Non-pigmented ciliary epithelial cell (primary cell): ENCODE results near the gene ENO4.

Experiments used
- DNase-seq: peaks from one replicate; pipeline ENCODE4 v3.0.0-alpha.2; 2010; ENCODE audit warnings: low read depth

The ENO4 gene

DNA sequence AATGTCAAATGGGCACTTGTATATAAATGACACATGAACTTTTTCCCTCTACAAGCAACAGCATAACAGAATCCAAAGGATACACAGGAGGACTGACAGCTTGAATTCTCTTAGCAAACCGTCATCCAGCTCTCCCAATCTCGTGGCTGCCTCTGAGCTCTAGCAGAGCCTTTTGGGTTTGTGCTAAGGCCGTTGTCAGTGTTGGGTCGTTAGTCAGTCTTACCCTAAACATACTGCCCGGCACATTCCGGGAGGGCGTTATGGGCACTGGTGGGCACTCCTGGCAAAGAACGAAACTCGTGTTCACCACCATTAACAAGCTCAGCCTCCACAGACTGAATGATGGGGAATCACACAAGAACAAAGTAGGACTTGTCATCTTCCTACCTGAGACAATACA, 19.6 kb upstream of the ENO4 start:
- DNase-seq = no peak

DNA sequence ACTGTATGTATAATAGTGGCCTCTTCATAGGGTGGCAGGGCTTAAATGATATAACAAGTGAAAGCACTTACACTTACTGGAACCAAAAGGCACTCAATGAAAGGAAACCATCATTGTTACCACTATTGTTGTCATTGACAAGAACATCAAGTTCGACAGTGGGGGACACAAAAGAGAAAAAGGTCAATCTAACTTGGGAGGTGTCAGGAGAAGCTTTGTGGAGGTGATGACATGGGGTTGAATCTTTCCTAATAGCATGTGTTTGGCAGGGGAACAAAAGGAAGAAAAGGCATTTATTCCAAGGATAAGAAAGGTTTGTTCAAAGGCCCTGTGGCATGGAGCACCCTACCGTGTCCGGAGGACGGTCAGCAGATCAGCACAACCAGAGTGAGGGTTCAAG, 18.2 kb upstream of the ENO4 start:
- DNase-seq = no peak

DNA sequence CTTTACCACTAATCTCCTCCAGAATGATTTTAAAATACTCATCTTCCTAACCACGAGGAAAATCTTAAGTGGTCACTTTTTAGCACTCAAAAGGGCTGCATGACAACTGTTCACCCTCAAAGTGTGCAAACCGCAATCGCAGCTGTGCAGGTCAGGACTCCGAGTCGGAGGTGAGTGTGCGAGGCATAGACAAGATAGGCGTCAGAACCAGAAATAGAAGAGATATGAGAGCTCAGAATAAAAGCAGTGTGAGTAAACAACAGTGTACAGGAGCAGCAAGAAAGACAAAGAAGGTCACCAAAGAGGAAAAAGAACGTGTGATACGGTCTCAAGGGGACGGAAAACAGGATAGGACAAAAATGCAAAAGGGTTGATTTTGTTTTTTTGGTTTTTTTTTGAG, 17.5 kb upstream of the ENO4 start:
- no peak for DNase-seq

DNA sequence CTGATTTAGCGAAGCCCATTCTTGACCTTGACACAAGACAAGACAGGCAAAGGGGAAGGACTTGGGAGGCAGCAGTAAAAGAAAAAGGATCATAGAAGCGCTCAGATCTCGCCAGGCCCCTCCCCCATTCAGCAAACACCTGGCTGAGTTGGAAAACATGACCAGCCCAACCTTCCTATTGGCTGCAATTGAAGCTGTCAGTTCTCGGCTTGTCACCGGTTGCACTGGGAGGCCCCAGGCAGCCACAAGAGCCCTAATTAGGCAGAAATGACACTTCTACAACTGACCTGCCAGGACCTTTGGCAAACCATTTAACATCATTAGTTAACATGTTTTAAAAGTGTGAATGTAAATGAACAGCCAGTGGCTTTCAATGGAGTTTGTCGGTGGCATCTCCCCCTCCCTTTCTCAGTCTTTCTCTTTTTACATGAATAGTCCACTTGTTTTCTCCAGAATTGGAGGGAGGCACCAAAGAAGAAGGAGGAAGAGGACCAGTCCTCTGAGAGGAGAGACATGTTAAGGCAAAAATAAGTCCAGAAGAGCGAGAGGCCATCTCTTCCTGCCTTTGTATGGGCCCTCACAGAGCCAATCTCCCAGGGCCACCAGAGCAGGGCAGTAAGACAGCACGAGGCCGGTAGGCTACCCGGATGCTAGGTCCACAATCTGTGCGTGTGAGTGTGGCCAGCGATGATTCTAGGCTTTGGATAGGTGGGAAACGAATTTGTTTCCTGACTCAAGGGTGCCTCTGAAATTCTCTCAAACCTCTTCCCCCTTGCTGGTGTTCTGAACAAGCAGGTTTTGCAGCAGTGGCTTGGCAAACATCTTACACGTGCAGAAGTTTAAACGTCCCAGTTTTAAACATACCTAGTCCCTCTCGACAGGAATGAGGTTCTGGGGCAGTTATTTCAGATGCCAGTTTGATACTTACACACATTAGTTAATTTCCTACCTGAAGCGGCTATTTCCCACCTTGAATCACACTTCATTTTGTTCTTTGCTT, 15.0 kb upstream of the ENO4 start:
- DNase-seq = no peak

DNA sequence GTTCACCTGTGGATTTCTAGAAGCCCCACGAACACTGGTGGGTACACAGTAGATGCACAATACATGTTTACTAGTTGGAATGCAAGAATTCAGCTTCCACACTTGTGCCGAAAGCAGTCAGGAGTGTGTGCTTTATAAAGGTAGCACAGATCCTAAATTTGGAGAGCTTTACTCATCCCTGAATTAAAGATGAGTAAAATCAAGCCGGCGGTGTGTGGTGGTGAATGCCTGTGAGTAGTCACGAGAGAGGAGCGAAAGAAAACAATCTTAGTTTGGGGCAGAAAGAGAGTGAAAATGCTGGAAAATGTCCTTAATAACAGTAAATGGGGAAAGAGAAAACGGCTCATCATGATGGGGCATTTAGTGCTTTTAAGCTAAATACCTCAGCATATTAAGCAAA, 13.6 kb upstream of the ENO4 start:
- no peak for DNase-seq

DNA sequence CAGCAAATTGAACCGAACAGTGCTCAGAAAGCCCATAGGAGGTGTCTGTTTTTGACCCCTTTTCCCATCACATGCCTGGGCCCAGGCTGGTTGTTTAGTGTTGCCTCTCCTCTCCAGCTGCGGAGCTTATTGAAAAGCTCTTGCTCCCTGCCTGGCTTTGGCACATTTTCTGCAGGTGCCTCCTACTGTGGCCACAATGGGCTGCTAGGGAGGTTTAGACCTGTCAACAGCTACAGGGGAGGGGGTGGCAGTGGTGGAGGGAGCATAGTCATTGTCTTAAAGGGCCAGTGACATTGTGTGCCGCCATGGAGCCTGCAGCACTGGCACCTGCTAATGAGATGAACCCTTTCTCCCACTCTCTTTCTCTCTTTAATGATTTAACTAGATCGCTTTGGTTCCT, 13.2 kb upstream of the ENO4 start:
- no peak for DNase-seq

DNA sequence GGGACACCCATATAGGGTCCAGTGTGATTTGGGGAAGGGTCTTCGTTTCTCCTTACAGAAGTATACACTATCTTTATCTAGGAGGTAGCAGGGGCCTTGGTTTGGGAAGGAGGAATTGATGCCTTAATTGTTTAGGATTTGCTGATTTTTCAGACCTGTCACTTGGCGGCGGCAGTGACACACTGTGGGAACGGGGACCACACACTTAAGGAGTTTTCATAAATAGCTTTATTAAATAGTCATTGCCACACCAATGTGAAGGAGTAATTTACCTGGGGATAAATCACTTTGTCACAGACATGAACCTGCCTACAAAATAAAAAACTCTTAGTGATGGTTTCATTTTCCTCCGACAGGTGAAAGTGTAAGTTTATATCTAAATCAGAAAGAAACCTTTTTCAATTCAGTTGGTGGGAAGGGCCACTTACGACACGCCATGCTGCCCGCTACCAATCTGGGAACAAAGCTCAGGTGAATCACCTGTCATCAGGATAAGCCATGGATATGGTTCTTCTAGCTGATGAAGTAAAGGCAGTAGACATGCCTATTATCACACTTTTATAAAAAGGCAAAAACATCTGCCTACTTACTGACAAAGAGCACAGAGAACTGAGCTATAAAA, 12.3 kb upstream of the ENO4 start:
- no peak for DNase-seq

DNA sequence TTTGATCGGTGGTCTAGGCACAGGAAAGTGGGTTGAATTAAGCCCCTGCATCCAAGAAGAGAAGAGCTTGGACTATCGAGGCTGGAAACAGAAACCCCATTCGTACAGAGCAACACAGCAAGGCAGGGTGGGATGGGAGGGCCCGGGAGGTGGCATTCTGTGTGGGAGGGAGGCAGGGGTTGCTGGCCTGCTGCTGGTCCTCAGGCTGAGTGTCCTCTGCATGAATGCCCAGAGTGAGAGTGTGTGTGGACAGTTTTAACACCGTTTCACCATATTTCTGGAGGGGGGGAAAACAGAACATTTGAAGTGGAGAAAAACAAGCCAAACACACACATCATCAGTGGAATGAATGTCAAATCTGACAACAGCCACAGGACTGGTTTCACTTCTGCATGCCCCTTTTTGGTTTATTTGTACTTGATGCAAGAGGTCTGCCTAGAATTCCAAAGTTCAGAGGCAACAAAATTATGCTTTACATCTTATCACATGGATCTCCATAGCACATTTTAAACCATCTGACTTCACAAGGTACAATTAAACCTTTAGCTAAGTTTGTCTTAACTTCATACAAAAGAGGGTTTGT, 11.1 kb upstream of the ENO4 start:
- no peak for DNase-seq

DNA sequence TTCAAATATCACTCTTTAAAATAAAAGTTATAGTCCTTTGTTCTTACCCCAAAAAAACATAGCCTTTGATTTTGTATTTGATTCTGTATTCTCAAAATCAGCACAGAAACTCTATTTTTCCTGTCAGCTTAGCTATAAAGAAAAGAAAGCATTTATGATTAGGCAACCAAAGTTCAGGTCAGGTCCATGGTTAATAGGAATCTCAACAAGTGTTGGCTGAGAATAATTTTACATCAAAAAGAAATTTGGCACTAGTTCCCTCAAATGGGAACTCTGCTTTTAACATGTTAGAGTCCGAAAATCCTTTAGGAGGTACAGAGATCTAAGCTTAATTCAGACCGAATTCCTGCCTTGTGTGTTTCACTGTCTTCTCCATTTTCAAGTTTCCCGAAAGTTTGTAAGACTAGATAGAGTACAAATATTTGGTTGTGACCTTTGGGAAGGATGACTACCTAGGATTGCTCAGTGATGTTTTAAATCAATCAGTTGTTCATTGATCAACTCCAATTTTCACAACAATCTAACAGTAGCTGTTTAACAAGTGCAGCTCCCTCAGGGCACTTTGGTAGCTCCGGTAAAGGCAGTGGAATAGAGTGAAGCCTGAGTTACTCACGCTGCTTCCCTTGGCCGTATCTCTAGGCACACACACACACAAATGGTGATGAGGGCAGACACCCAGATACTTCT, 8.8 kb upstream of the ENO4 start:
- DNase-seq = no peak

DNA sequence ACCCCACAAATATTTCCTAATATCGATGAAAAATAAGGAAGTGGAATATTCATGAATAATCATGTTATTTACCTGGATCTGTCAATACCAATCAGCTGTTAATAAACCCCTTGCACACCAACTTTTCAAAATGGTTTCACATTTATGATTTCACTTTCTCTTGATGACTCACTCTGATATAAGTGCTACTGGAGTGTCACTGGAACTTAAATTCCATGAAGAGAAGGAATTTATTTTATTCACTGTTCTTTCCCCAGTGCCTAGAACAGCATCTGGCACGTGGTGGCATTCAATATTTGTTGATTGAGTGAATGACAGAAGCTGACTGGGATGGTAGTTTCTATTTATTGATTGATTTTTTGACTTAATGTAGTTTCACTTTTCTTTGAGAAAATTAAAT, 3.5 kb upstream of the ENO4 start:
- no peak for DNase-seq

DNA sequence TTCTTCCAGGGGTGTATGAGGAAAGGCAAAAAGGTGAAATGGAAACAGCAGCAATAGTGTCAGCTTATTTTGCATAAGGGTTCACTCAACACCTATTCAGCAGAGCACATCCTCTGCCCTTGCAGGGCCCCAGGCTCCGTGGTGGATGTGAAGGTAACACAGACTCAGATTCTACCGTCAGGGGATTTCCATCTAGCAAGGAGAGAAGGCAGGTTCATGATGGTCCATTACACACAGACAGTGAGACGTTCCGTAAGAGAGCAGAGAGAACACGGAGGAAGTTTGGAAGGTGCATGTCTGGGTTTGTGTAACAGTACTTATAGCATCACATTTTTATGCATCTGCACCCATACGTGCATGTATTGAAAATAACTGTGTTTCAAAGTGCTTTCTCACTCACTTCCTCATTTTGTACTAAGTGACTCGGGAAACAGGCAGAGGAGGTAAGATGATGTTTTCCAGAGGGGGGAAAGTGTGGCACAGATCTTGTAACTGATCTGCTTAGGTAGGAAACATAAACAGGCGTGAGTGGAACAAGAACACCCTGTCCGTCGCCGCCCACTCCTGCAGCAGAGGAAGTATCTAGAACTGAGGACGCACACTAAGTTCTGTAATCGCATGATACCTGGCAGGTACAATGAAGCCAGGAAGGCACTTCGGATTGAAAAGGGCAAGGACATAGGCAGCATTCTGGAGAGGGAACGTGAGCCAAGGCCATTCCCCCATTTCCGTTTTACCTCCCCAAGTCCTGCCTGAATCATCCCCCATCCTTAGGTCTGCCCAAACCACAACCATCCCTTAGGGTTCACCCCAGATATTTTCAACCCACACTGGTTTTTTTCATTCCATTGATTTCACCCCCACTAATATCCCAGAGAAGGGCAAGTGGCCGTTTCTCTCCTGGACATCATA, 1.0 kb upstream of the ENO4 start:
- no peak for DNase-seq

DNA sequence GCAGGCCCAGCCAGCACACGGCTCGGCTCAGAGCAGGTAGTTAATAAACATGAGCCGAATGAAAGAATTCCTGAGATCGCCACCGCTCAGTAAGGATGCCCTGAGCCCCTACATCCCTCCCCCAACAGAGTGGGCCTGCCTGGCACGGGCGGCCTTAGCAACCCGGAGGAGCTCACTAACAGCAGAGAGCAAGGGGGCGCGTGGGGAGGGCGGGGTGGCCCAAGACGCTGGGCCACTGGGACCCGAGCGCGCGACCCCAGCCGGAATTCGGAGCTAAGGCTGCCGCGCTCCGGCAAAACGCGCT, 403 bp upstream of the ENO4 start:
- no peak for DNase-seq

DNA sequence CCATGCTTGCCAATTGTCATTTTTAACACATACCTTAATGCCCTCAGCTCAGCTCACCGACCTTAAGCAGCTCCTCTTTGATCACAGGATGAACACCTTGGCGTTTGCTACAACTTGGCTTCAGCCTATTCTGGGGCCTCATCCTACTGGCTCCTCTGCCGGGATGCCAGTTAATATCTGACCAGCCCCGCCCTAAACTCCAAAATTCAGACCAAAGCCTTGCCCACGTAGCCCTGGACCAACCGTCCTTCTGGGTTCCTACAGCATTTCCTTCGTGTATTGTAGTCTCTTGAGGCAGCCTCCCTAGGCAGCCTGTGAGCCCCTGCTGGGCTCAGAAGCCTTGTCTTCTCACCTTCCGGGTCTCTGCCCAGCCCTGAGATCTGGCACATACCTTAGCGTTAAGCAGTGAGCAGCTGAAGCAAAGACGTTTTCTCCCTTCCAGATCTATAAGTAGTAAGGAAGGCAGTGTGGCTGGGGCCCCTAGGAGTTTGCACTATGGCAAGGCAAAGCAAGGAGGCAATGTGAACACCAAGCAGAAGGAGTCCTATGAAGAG, 836 bp downstream of the ENO4 start:
- no peak for DNase-seq

DNA sequence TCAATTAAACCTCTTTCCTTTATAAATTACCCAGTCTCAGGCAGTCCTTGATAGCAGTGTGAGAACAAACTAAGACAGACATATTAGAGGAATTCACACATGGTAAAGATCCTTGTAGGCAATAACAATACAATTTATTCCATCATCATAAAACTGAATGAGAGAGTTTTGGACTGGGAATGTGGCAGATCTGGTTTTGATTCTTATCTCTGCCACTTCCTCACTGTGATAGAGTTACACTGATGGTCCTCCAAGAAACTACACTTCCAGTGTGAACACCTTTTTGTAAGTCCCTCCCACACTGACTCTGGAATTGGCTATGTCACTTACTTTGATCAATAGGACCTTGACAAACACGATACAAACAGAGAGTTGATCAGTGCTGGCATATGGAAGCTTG, 2.9 kb downstream of the ENO4 start:
- no peak for DNase-seq

DNA sequence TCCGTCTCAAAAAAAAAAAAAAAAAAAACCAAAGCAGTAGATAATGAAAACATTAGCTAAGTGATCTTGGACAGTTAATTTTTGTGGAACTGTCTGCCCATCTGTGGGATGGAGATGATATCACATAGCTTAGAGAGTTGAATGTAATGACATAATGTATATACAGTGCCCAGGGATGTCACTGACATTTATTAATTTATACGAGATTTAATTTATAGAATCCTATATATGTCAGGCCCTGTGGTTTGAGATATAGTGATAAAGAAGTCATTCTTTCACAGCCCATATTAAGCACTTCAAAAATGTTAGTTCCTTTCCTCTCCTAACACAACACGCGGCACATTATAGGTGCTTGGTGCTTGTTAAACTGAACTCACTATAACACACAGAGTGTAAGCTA, 4.0 kb downstream of the ENO4 start:
- no peak for DNase-seq

DNA sequence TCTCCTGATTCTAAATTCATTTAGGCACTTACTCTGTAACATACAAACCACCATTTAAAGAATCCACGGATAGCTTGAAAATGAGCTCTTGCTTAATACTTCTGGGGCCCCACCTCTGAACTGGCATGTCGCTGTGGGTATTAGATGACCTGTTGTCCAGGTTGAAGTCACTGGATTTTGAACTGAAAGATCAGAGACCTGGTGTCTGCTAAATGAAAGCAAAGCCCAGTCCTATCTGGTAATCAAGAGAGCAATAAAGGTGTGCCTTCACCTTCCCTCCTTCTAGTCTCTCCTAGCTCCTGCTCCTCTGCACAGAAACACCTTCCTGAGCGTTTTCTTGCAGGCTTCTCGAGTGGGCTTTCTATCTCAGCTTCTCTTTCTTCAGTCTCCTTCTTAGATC, 4.4 kb downstream of the ENO4 start:
- no peak for DNase-seq

DNA sequence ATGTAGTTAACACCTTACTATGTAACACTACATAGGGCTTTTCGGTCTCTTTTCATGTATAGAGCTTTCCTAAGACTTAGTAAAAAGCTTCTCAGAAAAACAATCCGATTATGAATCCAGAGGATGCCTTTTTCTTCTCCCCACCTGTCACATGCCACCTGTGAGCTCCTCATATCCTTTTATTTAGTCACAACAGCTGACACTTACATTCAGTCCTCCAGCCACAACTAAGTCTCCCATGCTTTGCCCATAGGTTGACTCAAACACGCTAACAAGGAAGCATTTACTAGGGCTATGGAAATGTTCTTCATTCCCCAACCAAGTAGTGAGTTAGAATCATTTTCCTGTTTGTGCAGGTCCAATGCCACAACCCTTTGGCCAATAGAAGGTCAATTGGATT, 7.9 kb downstream of the ENO4 start:
- no peak for DNase-seq

DNA sequence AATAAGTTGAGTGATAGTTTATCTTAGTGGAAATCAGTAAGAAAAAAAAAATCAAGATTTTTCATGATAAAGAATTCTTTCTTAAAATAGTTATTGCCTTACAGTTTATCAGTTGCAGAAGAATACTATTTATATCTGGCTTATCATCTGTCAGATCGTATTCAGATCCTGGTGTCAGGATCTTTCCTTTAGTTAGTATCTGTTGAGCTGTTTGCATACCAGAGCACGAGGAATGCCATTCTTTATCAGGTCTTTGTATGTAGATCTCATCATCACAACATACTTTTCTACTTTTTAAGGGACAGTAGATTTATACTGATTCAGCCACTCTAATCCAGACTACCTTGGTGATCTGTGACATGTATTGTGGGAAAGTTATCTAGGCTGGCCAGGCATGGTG, 12.5 kb downstream of the ENO4 start:
- DNase-seq = no peak

DNA sequence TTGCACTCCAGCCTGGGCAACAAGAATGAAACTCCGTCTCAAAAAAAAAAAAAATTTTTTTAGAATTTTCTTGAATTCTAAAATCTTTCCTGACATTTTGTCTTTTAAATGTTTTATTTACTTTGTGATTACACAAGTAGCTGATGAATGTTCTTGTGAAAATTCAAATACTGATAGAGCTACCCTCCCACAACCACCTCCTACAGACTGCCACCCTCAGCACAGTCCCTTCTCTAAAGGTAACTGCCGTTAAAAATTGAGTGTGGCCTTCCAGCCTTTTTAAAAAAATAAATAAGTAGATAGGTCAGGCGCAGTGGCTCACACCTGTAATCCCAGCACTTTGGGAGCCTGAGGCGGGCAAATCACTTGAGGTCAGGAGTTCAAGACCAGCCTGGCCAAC, 15.1 kb downstream of the ENO4 start:
- DNase-seq = no peak

DNA sequence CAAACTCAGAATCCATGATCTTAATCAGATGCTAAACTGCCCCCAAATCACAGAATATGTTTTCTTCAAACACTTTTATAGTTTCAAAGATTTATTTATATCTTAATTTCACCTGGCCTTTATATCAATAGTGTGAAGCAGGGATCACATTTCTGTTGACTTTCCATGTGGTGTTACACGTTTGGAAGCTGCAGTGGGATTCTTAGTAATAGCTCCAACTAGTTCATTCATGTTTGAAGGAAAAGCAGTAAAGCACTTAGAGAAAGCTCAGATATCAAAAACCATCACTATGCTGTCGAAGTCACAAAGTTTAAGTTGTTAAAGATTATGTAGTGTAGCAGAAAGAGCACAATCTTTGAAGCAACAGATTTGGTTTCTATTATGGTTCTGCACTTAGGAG, 16.8 kb downstream of the ENO4 start:
- DNase-seq = no peak

DNA sequence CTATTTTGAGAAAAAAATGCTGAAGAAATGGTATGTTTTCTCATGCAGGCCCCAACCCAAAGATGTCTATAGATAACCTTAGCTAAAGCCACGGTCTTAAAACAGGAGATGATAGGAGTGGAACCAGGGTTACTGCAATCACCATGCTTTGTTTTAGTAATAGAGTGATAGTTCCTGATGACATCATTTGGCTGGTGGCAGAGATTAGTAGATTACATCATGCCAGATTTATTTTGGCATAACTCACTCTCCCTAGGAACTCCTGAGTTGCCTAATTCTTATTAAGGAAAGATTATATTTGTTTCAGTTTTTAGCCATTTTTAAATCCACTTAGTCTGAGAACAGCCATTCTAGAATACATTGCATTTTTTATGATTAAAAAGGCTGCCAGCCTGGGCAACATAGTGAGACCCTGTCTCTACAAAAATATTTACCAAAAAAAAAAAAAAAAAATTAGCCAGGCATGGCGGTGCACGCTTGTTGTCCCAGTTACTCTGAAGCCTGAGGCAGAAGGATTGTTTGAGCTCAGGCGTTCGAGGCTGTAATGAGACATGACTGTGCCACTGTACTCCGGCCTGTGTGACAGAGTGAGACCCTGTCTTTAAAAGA, 17.8 kb downstream of the ENO4 start:
- DNase-seq = no peak
